Peyer's patch (tissue), 4 donors: Measurements from ENCODE around the gene KLHL17.

Source experiments
- CTCF ChIP-seq, 6 experiments: fragments of 450-650 bp in 4 of 6; fragments of 200-600 bp in 2 of 6; sonication (generic) in 1 of 6; IDR thresholded peaks; one replicate each; pipeline ENCODE4 v1.5.1; 2017 to 2019; ENCODE audit warnings: antibody characterized with exemption in 6 of 6, mild to moderate bottlenecking in 3 of 6, moderate library complexity in 1 of 6
- POLR2A ChIP-seq, 2 donors: fragments of 450-650 bp; IDR thresholded peaks; one replicate each; pipeline ENCODE4 v1.5.1; 2017; ENCODE audit warnings: antibody characterized with exemption in 2 of 2, mild to moderate bottlenecking in 2 of 2, moderate library complexity in 2 of 2

- TF ChIP-seq CTCF (IDR thresholded peaks at IDR 0.05) (no peak), POLR2A (IDR thresholded peaks at IDR 0.05) (no peak)
These were observed 3.6 kb downstream of the KLHL17 start for GRCh38 chr1:963746-964525.
